Spleen (tissue), 11 donors: ENCODE results near the gene MPST. TPM values are rescaled to one million over a fixed set of nuclear protein-coding genes. Genes with fewer than 3 reads are reported as not detected.

Source experiments
- DNase-seq: peaks from one replicate; pipeline ENCODE4 v3.0.0-alpha.2; 2020
- H3K27ac ChIP-seq, 8 donors: fragments of 200-600 bp; sonication (generic) in 7 of 8; 1 replicate in 4 of 8; 2 replicates in 4 of 8; pipeline versions ENCODE4 v1.5.0 to v1.8.0; 2016 to 2021; ENCODE audit warnings: inconsistent platforms in 4 of 8, mild to moderate bottlenecking in 4 of 8, moderate library complexity in 1 of 8
- H3K27me3 ChIP-seq, 7 donors: fragments of 200-600 bp; sonication (generic) in 6 of 7; replicated peaks in 1 of 7; 1 replicate in 4 of 7; 2 replicates in 3 of 7; pipeline versions ENCODE4 v1.5.0 to v1.8.0; 2016 to 2021; ENCODE audit warnings: inconsistent platforms in 3 of 7, mild to moderate bottlenecking in 1 of 7
- H3K36me3 ChIP-seq, 6 donors: fragments of 200-600 bp; sonication (generic) in 5 of 6; 1 replicate in 4 of 6; 2 replicates in 2 of 6; pipeline versions ENCODE4 v1.5.0 to v1.8.0; 2016 to 2021; ENCODE audit warnings: inconsistent platforms in 2 of 6
- H3K4me1 ChIP-seq, 6 donors: fragments of 200-600 bp; sonication (generic) in 5 of 6; 1 replicate in 3 of 6; 2 replicates in 3 of 6; pipeline versions ENCODE4 v1.5.0 to v1.8.0; 2016 to 2021; ENCODE audit warnings: inconsistent platforms in 3 of 6
- H3K4me3 ChIP-seq, 8 donors: fragments of 200-600 bp; sonication (generic) in 7 of 8; 1 replicate in 4 of 8; 2 replicates in 4 of 8; pipeline versions ENCODE4 v1.5.0 to v1.8.0; 2016 to 2021; ENCODE audit warnings: inconsistent platforms in 4 of 8, mild to moderate bottlenecking in 4 of 8, moderate library complexity in 2 of 8
- H3K9me3 ChIP-seq, 8 donors: fragments of 200-600 bp; sonication (generic) in 7 of 8; 1 replicate in 4 of 8; 2 replicates in 4 of 8; pipeline versions ENCODE4 v1.5.0 to v1.8.0; 2016 to 2021; ENCODE audit warnings: inconsistent platforms in 4 of 8
- POLR2A ChIP-seq, 3 donors: fragments of 450-650 bp; IDR thresholded peaks; one replicate each; pipeline ENCODE4 v1.5.1; 2017; ENCODE audit warnings: antibody characterized with exemption in 3 of 3, mild to moderate bottlenecking in 1 of 3
- POLR2AphosphoS5 ChIP-seq, 3 donors: sonication (generic); formaldehyde crosslinking; IDR thresholded peaks; one replicate each; pipeline ENCODE4 v1.5.1; 2017; ENCODE audit warnings: antibody characterized with exemption in 3 of 3
- WGBS, 5 donors: extraction: QIAGEN DNeasy Blood & Tissue Kit in 3 of 5; methylation state at CpG; one replicate each; pipeline versions ENCODE4 v1.1.5 to v1.1.7; 2013 to 2018; 5-methylcytosine and 5-hydroxymethylcytosine counted together
- intact Hi-C: fragments of 100-400 bp; cut with DNase I; formaldehyde crosslinking; loops from one replicate; pipeline ENCODE4 v1.15.0; 2023; ENCODE audit warnings: low total_unique reads
- polyA plus RNA-seq, 3 donors: library from polyadenylated mRNA; stranded (reverse); fragments of 200-250 nt; gene quantifications; one replicate each; pipeline ENCODE4 v1.2.1, GENCODE V29; 2013
- total RNA-seq, 7 donors: library from RNA; depleted of rRNA in 3 of 7; stranded (reverse); fragments of >200 nt in 3 of 7; fragmentation: NEBNext Ultra II Directional in 4 of 7; extraction: Animal tissue kit (Norgen Biotek cat#: 25700) in 4 of 7; gene quantifications; one replicate each; pipeline versions ENCODE4 v1.1.0 to v1.2.1, GENCODE V29; 2016 to 2021
- TF ChIP-seq, protein P1 (sequence below), 11 experiments: fragments of 200-600 bp in 7 of 11; fragments of 450-650 bp in 4 of 11; sonication (generic) in 4 of 11; IDR thresholded peaks in 8 of 11; conservative IDR thresholded peaks in 3 of 11; 1 replicate in 7 of 11; 2 replicates in 4 of 11; pipeline versions ENCODE4 v1.4.0 to v1.8.0; 2016 to 2021; ENCODE audit warnings: antibody characterized with exemption in 11 of 11, inconsistent platforms in 4 of 11, mild to moderate bottlenecking in 1 of 11
- donor health status: healthy with polysubstance abuse.
- donor health status: DM: no; HTN: no; CAD: no; lungs with moderate emphysema.
- donor health status: DM: no; HTN: no; CAD: no.
- donor health status: Bipolar disorder and iron deficiency.
- donor health status: healthy.
- donor health status: DM: no; HTN: no; CAD: no.
- donor health status: DM: yes; HTN: yes; CAD: no.

The MPST gene
- total and polyA plus RNA-seq, 10 donors, result 13.9 to 44.8 (median 29.9) TPM

- H3K9me3 ChIP-seq, result no peaks in the 10 kb centered on the region
- H3K36me3 ChIP-seq, result peaks cover 0 to 39% (median 11%) of the 10 kb centered on the region in 6 donors
- WGBS, 5 donors, result 81 to 87% (median 84%) methylated on average over 27 to 28 of the region's 28 CpGs
- no peak for DNase-seq
- no peak overlapping the region for H3K4me3 ChIP-seq
- intact Hi-C loops, result no loop called here
- TF ChIP-seq, protein P1, sequence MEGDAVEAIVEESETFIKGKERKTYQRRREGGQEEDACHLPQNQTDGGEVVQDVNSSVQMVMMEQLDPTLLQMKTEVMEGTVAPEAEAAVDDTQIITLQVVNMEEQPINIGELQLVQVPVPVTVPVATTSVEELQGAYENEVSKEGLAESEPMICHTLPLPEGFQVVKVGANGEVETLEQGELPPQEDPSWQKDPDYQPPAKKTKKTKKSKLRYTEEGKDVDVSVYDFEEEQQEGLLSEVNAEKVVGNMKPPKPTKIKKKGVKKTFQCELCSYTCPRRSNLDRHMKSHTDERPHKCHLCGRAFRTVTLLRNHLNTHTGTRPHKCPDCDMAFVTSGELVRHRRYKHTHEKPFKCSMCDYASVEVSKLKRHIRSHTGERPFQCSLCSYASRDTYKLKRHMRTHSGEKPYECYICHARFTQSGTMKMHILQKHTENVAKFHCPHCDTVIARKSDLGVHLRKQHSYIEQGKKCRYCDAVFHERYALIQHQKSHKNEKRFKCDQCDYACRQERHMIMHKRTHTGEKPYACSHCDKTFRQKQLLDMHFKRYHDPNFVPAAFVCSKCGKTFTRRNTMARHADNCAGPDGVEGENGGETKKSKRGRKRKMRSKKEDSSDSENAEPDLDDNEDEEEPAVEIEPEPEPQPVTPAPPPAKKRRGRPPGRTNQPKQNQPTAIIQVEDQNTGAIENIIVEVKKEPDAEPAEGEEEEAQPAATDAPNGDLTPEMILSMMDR (IDR thresholded peaks at IDR 0.05 in 8 of 11, conservative IDR thresholded peaks at IDR 0.05 in 3 of 11), result no peak
- TF ChIP-seq POLR2A (IDR thresholded peaks at IDR 0.05), result no peak
- no peak for TF ChIP-seq POLR2AphosphoS5 (IDR thresholded peaks at IDR 0.05)
- peaks cover 0 to 1% (median 0%) of the 10 kb centered on the region in 6 donors for H3K4me1 ChIP-seq
- H3K27ac ChIP-seq, result no peak overlapping the region
- H3K27me3 ChIP-seq, result peaks cover 0 to 22% (median 7%) of the 10 kb centered on the region in 7 donors
Observed at GRCh38 chr22:37063431-37064420, 44.2 kb downstream of the MPST start.

DNA sequence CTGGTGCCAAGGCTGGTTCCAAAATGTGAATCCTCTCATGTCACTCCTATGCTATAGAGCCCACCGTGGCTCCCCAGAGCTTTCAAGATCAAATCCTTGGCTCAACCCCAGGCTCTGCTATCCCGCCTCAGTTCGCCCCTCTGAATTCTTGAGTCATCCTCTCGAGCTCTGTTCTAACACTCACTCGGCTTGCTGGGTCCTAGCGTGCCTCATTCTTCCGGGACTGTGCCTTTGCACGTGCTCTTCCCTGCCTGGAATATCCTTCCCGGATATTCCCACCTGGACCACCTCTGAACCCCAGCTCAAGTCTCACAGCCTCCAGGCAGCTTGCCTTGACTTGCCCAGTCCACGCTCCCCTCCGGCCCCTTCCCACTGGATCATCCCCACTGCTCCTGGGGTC lies 45.0 kb downstream of the MPST start:
- Histone ChIP-seq H3K4me1 (peaks cover 0 to 5% (median 0%) of the 10 kb centered on the region in 6 donors), H3K27me3 (peaks cover 0 to 30% (median 15%) of the 10 kb centered on the region in 7 donors), H3K27ac (no peak overlapping the region), H3K9me3 (no peaks in the 10 kb centered on the region), H3K4me3 (no peak overlapping the region), H3K36me3 (peaks cover 0 to 31% (median 7%) of the 10 kb centered on the region in 6 donors)
- TF ChIP-seq, protein P1 (IDR thresholded peaks at IDR 0.05 in 8 of 11, conservative IDR thresholded peaks at IDR 0.05 in 3 of 11), result no peak
- TF ChIP-seq POLR2AphosphoS5 (IDR thresholded peaks at IDR 0.05) (no peak), POLR2A (IDR thresholded peaks at IDR 0.05) (no peak)
- no peak for DNase-seq
- intact Hi-C loops, result no loop called here
- 90 to 97% (median 93%) methylated on average over 11 of the region's 11 CpGs for WGBS, 5 donors

- Histone ChIP-seq H3K36me3 (peaks cover 0 to 24% (median under 1%) of the 10 kb centered on the region in 6 donors), H3K4me3 (no peak overlapping the region), H3K27ac (no peak overlapping the region), H3K4me1 (peaks cover 0 to 5% (median 0%) of the 10 kb centered on the region in 6 donors), H3K27me3 (peaks cover 0 to 36% (median 21%) of the 10 kb centered on the region in 7 donors), H3K9me3 (no peaks in the 10 kb centered on the region)
- 38 to 89% (median 77%) methylated on average over 1 to 3 of the region's 3 CpGs for WGBS, 5 donors
- DNase-seq, result no peak
- intact Hi-C loops, result no loop called here
- TF ChIP-seq, protein P1 (IDR thresholded peaks at IDR 0.05 in 8 of 11, conservative IDR thresholded peaks at IDR 0.05 in 3 of 11), result no peak
- no peak for TF ChIP-seq POLR2A (IDR thresholded peaks at IDR 0.05)
- TF ChIP-seq POLR2AphosphoS5 (IDR thresholded peaks at IDR 0.05), result no peak
Observed at GRCh38 chr22:37065180-37065579, 45.6 kb downstream of the MPST start.

GRCh38 chr22:37065961-37066360 lies 46.4 kb downstream of the MPST start:
- Histone ChIP-seq H3K27ac (no peak overlapping the region), H3K9me3 (no peaks in the 10 kb centered on the region), H3K4me3 (no peak overlapping the region), H3K4me1 (peaks cover 0 to 5% (median 0%) of the 10 kb centered on the region in 6 donors), H3K36me3 (peaks cover 0 to 16% (median 0%) of the 10 kb centered on the region in 6 donors), H3K27me3 (peaks cover 0 to 44% (median 21%) of the 10 kb centered on the region in 7 donors)
- intact Hi-C loops, result no loop called here
- no peak for TF ChIP-seq POLR2A (IDR thresholded peaks at IDR 0.05)
- TF ChIP-seq POLR2AphosphoS5 (IDR thresholded peaks at IDR 0.05), result no peak
- TF ChIP-seq, protein P1 (IDR thresholded peaks at IDR 0.05 in 8 of 11, conservative IDR thresholded peaks at IDR 0.05 in 3 of 11), result no peak
- DNase-seq, result no peak
- 86 to 95% (median 94%) methylated on average over 9 of the region's 9 CpGs for WGBS, 5 donors
